Measurements from ENCODE around the gene RXRB.

RXRB gene

GRCh38 chr6:33212857-33213165 lies 12.3 kb upstream of the RXRB start:
- peak overlapping the region; percentile 43 for H3K4me3 ChIP-seq (ENCODE audit: low read depth, low read length)
- H2AFZ ChIP-seq, result peak overlapping the region; percentile 71
- peak overlapping the region; percentile 86 for H3K4me2 ChIP-seq (ENCODE audit: low read length)
- no peaks in the 10 kb centered on the region for H3K36me3 ChIP-seq (ENCODE audit: control insufficient read depth, insufficient read depth, low read length)
- no peak overlapping the region for H3K9ac ChIP-seq
- TF ChIP-seq, protein P1, sequence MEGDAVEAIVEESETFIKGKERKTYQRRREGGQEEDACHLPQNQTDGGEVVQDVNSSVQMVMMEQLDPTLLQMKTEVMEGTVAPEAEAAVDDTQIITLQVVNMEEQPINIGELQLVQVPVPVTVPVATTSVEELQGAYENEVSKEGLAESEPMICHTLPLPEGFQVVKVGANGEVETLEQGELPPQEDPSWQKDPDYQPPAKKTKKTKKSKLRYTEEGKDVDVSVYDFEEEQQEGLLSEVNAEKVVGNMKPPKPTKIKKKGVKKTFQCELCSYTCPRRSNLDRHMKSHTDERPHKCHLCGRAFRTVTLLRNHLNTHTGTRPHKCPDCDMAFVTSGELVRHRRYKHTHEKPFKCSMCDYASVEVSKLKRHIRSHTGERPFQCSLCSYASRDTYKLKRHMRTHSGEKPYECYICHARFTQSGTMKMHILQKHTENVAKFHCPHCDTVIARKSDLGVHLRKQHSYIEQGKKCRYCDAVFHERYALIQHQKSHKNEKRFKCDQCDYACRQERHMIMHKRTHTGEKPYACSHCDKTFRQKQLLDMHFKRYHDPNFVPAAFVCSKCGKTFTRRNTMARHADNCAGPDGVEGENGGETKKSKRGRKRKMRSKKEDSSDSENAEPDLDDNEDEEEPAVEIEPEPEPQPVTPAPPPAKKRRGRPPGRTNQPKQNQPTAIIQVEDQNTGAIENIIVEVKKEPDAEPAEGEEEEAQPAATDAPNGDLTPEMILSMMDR (IDR thresholded peaks at IDR 0.05), result no peak
- peaks cover 9% of the 10 kb centered on the region for H3K4me1 ChIP-seq
- peak overlapping the region; percentile 25 for H3K27ac ChIP-seq
- H3K9me3 ChIP-seq (ENCODE audit: control insufficient read depth, low read length), result no peaks in the 10 kb centered on the region
- H3K27me3 ChIP-seq (ENCODE audit: control insufficient read depth, insufficient read depth, low read length), result no peaks in the 10 kb centered on the region
- H3K79me2 ChIP-seq, result no peaks in the 10 kb centered on the region

GRCh38 chr6:33211666-33212422 lies 11.4 kb upstream of the RXRB start:
- no peak overlapping the region for H3K4me2 ChIP-seq (ENCODE audit: low read length)
- no peak overlapping the region for H3K9ac ChIP-seq
- H3K27ac ChIP-seq, result no peak overlapping the region
- TF ChIP-seq, protein P1 (IDR thresholded peaks at IDR 0.05), result no peak
- no peak overlapping the region for H2AFZ ChIP-seq
- H3K79me2 ChIP-seq, result no peaks in the 10 kb centered on the region
- H3K4me1 ChIP-seq, result peaks cover 9% of the 10 kb centered on the region
- no peak overlapping the region for H3K4me3 ChIP-seq (ENCODE audit: low read depth, low read length)
- H3K9me3 ChIP-seq (ENCODE audit: control insufficient read depth, low read length), result no peaks in the 10 kb centered on the region
- no peaks in the 10 kb centered on the region for H3K27me3 ChIP-seq (ENCODE audit: control insufficient read depth, insufficient read depth, low read length)
- no peaks in the 10 kb centered on the region for H3K36me3 ChIP-seq (ENCODE audit: control insufficient read depth, insufficient read depth, low read length)

DNA sequence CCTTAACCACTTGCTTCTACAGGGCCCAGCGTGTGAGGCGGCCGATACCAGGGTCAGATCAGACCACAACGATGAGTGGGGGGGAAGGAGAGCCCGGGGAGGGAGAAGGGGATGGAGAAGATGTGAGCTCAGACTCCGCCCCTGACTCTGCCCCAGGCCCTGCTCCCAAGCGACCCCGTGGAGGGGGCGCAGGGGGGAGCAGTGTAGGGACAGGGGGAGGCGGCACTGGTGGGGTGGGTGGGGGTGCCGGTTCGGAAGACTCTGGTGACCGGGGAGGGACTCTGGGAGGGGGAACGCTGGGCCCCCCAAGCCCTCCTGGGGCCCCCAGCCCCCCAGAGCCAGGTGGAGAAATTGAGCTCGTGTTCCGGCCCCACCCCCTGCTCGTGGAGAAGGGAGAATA lies 10.7 kb upstream of the RXRB start:
- Histone ChIP-seq H3K79me2 (no peaks in the 10 kb centered on the region), H3K27ac (no peak overlapping the region), H3K36me3 (ENCODE audit: control insufficient read depth, insufficient read depth, low read length) (no peaks in the 10 kb centered on the region), H3K4me2 (ENCODE audit: low read length) (no peak overlapping the region), H3K9me3 (ENCODE audit: control insufficient read depth, low read length) (no peaks in the 10 kb centered on the region), H3K4me1 (peaks cover 10% of the 10 kb centered on the region), H3K9ac (no peak overlapping the region), H3K4me3 (ENCODE audit: low read depth, low read length) (no peak overlapping the region), H2AFZ (no peak overlapping the region), H3K27me3 (ENCODE audit: control insufficient read depth, insufficient read depth, low read length) (no peaks in the 10 kb centered on the region)
- TF ChIP-seq, protein P1 (IDR thresholded peaks at IDR 0.05), result no peak

DNA sequence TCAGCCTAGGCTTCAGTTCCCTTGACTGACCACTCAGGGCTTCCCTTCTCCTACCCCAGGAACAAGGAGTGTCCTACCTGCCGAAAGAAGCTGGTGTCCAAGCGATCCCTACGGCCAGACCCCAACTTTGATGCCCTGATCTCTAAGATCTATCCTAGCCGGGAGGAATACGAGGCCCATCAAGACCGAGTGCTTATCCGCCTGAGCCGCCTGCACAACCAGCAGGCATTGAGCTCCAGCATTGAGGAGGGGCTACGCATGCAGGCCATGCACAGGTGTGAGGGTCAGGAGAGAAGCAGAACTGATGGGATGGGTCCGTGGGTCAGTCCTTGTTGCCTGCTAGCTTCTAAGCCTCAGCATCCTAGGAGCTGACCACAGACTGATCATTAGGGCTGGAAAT lies 9.4 kb upstream of the RXRB start:
- Histone ChIP-seq H3K4me3 (ENCODE audit: low read depth, low read length) (no peak overlapping the region), H3K36me3 (ENCODE audit: control insufficient read depth, insufficient read depth, low read length) (no peaks in the 10 kb centered on the region), H3K27me3 (ENCODE audit: control insufficient read depth, insufficient read depth, low read length) (no peaks in the 10 kb centered on the region), H3K4me2 (ENCODE audit: low read length) (no peak overlapping the region), H3K4me1 (peaks cover 19% of the 10 kb centered on the region), H3K9ac (no peak overlapping the region), H2AFZ (no peak overlapping the region), H3K9me3 (ENCODE audit: control insufficient read depth, low read length) (no peaks in the 10 kb centered on the region), H3K79me2 (no peaks in the 10 kb centered on the region), H3K27ac (no peak overlapping the region)
- TF ChIP-seq, protein P1 (IDR thresholded peaks at IDR 0.05), result no peak

All from parathyroid adenoma (tissue), 2 donors.